Stimulated activated memory B cell treated with anti-CD40 and anti-IgM and Interleukin-4, amounts not matched to agents 10 μg/mL and 1 μg/mL and 100 μg/mL, for 72 hours (primary cell): ENCODE results near the gene SULT4A1.

Experiments used
- ATAC-seq: fragments of 150-1000 bp; cut with Tn5 transposase; 2 replicates; pipeline ENCODE4 v1.10.0; 2021
- H3K27ac Mint-ChIP-seq: one replicate; pipeline ENCODE4 v1.8.0; 2022; ENCODE audit warnings: mild to moderate bottlenecking, mixed read lengths
- H3K27me3 Mint-ChIP-seq: one replicate; pipeline ENCODE4 v1.8.0; 2022; ENCODE audit warnings: mixed read lengths
- H3K36me3 Mint-ChIP-seq: one replicate; pipeline ENCODE4 v1.8.0; 2022; ENCODE audit warnings: mixed read lengths
- H3K4me1 Mint-ChIP-seq: one replicate; pipeline ENCODE4 v1.8.0; 2022; ENCODE audit warnings: mixed read lengths
- H3K4me3 Mint-ChIP-seq: one replicate; pipeline ENCODE4 v1.8.0; 2022; ENCODE audit warnings: mild to moderate bottlenecking, moderate library complexity, mixed read lengths
- H3K9me3 Mint-ChIP-seq: one replicate; pipeline ENCODE4 v1.8.0; 2022; ENCODE audit warnings: mixed read lengths

SULT4A1 gene

GRCh38 chr22:43847376-43848289, 14.7 kb downstream of the SULT4A1 start:
- no peaks in the 10 kb centered on the region for H3K36me3 Mint-ChIP-seq
- H3K27ac Mint-ChIP-seq: no peak overlapping the region
- peaks cover 47% of the 10 kb centered on the region for H3K27me3 Mint-ChIP-seq
- H3K4me3 Mint-ChIP-seq: no peak overlapping the region
- ATAC-seq: no peak
- no peaks in the 10 kb centered on the region for H3K9me3 Mint-ChIP-seq
- H3K4me1 Mint-ChIP-seq: no peaks in the 10 kb centered on the region

GRCh38 chr22:43846966-43847365, 15.3 kb downstream of the SULT4A1 start:
- H3K9me3 Mint-ChIP-seq: no peaks in the 10 kb centered on the region
- no peak overlapping the region for H3K27ac Mint-ChIP-seq
- ATAC-seq: no peak
- H3K36me3 Mint-ChIP-seq: no peaks in the 10 kb centered on the region
- H3K4me1 Mint-ChIP-seq: no peaks in the 10 kb centered on the region
- no peak overlapping the region for H3K4me3 Mint-ChIP-seq
- H3K27me3 Mint-ChIP-seq: peaks cover 42% of the 10 kb centered on the region

GRCh38 chr22:43845981-43846380, 16.3 kb downstream of the SULT4A1 start:
- Mint-ChIP-seq H3K27ac (no peak overlapping the region), H3K27me3 (peaks cover 32% of the 10 kb centered on the region), H3K4me1 (no peaks in the 10 kb centered on the region), H3K4me3 (no peak overlapping the region), H3K36me3 (no peaks in the 10 kb centered on the region), H3K9me3 (no peaks in the 10 kb centered on the region)
- ATAC-seq: no peak

- H3K9me3 Mint-ChIP-seq: no peaks in the 10 kb centered on the region
- ATAC-seq: no peak
- H3K4me1 Mint-ChIP-seq: no peaks in the 10 kb centered on the region
- H3K27me3 Mint-ChIP-seq: peaks cover 29% of the 10 kb centered on the region
- no peak overlapping the region for H3K4me3 Mint-ChIP-seq
- H3K36me3 Mint-ChIP-seq: no peaks in the 10 kb centered on the region
- H3K27ac Mint-ChIP-seq: no peak overlapping the region
These were observed 17.5 kb downstream of the SULT4A1 start for GRCh38 chr22:43844560-43845545.

- H3K36me3 Mint-ChIP-seq: no peaks in the 10 kb centered on the region
- ATAC-seq: no peak
- H3K4me1 Mint-ChIP-seq: no peaks in the 10 kb centered on the region
- H3K4me3 Mint-ChIP-seq: no peak overlapping the region
- H3K27me3 Mint-ChIP-seq: peaks cover 38% of the 10 kb centered on the region
- H3K27ac Mint-ChIP-seq: no peak overlapping the region
- H3K9me3 Mint-ChIP-seq: no peaks in the 10 kb centered on the region
These were observed 18.4 kb downstream of the SULT4A1 start for GRCh38 chr22:43843783-43844530.

GRCh38 chr22:43841742-43842141, 20.6 kb downstream of the SULT4A1 start:
- no peak overlapping the region for H3K4me3 Mint-ChIP-seq
- H3K27me3 Mint-ChIP-seq: peaks cover 41% of the 10 kb centered on the region
- H3K36me3 Mint-ChIP-seq: no peaks in the 10 kb centered on the region
- no peaks in the 10 kb centered on the region for H3K4me1 Mint-ChIP-seq
- H3K9me3 Mint-ChIP-seq: no peaks in the 10 kb centered on the region
- no peak for ATAC-seq
- no peak overlapping the region for H3K27ac Mint-ChIP-seq

GRCh38 chr22:43840851-43841250, 21.5 kb downstream of the SULT4A1 start:
- Mint-ChIP-seq H3K36me3 (no peaks in the 10 kb centered on the region), H3K27ac (no peak overlapping the region), H3K4me3 (no peak overlapping the region), H3K9me3 (no peaks in the 10 kb centered on the region), H3K27me3 (peaks cover 38% of the 10 kb centered on the region), H3K4me1 (no peaks in the 10 kb centered on the region)
- no peak for ATAC-seq

- no peak for ATAC-seq
- H3K4me1 Mint-ChIP-seq: no peaks in the 10 kb centered on the region
- H3K36me3 Mint-ChIP-seq: no peaks in the 10 kb centered on the region
- H3K4me3 Mint-ChIP-seq: no peak overlapping the region
- H3K27ac Mint-ChIP-seq: no peak overlapping the region
- peaks cover 38% of the 10 kb centered on the region for H3K27me3 Mint-ChIP-seq
- H3K9me3 Mint-ChIP-seq: no peaks in the 10 kb centered on the region
These were observed 21.9 kb downstream of the SULT4A1 start for GRCh38 chr22:43840431-43840830.

GRCh38 chr22:43839781-43840180, 22.5 kb downstream of the SULT4A1 start:
- no peaks in the 10 kb centered on the region for H3K4me1 Mint-ChIP-seq

GRCh38 chr22:43838571-43839307, 23.6 kb downstream of the SULT4A1 start:
- H3K27ac Mint-ChIP-seq: no peak overlapping the region
- H3K36me3 Mint-ChIP-seq: no peaks in the 10 kb centered on the region
- ATAC-seq: no peak
- H3K27me3 Mint-ChIP-seq: peaks cover 35% of the 10 kb centered on the region
- H3K9me3 Mint-ChIP-seq: no peaks in the 10 kb centered on the region
- no peak overlapping the region for H3K4me3 Mint-ChIP-seq
- H3K4me1 Mint-ChIP-seq: no peaks in the 10 kb centered on the region

More at GRCh38 chr22:43839781-43840180, 22.5 kb downstream of the SULT4A1 start:
- ATAC-seq: no peak
- Mint-ChIP-seq H3K9me3 (no peaks in the 10 kb centered on the region), H3K4me3 (no peak overlapping the region), H3K27ac (no peak overlapping the region), H3K36me3 (no peaks in the 10 kb centered on the region), H3K27me3 (peaks cover 41% of the 10 kb centered on the region)

- Mint-ChIP-seq H3K27ac (no peak overlapping the region), H3K36me3 (no peaks in the 10 kb centered on the region), H3K4me3 (no peak overlapping the region), H3K4me1 (no peaks in the 10 kb centered on the region), H3K27me3 (peaks cover 39% of the 10 kb centered on the region), H3K9me3 (no peaks in the 10 kb centered on the region)
- ATAC-seq: no peak
These were observed 24.2 kb downstream of the SULT4A1 start for GRCh38 chr22:43838161-43838560.

GRCh38 chr22:43837666-43838065, 24.6 kb downstream of the SULT4A1 start:
- ATAC-seq: no peak
- Mint-ChIP-seq H3K9me3 (no peaks in the 10 kb centered on the region), H3K36me3 (no peaks in the 10 kb centered on the region)

GRCh38 chr22:43835736-43836135, 26.6 kb downstream of the SULT4A1 start:
- Mint-ChIP-seq H3K4me1 (no peaks in the 10 kb centered on the region), H3K36me3 (no peaks in the 10 kb centered on the region)

More at GRCh38 chr22:43837666-43838065, 24.6 kb downstream of the SULT4A1 start:
- peaks cover 44% of the 10 kb centered on the region for H3K27me3 Mint-ChIP-seq
- H3K27ac Mint-ChIP-seq: no peak overlapping the region
- H3K4me1 Mint-ChIP-seq: no peaks in the 10 kb centered on the region
- H3K4me3 Mint-ChIP-seq: no peak overlapping the region

GRCh38 chr22:43835166-43835565, 27.1 kb downstream of the SULT4A1 start:
- H3K4me3 Mint-ChIP-seq: no peak overlapping the region

More at GRCh38 chr22:43835736-43836135, 26.6 kb downstream of the SULT4A1 start:
- no peak for ATAC-seq
- H3K9me3 Mint-ChIP-seq: no peaks in the 10 kb centered on the region
- H3K27me3 Mint-ChIP-seq: peaks cover 48% of the 10 kb centered on the region
- no peak overlapping the region for H3K4me3 Mint-ChIP-seq
- H3K27ac Mint-ChIP-seq: no peak overlapping the region

More at GRCh38 chr22:43835166-43835565, 27.1 kb downstream of the SULT4A1 start:
- H3K36me3 Mint-ChIP-seq: no peaks in the 10 kb centered on the region
- H3K4me1 Mint-ChIP-seq: no peaks in the 10 kb centered on the region
- H3K27me3 Mint-ChIP-seq: peaks cover 46% of the 10 kb centered on the region
- H3K9me3 Mint-ChIP-seq: no peaks in the 10 kb centered on the region
- ATAC-seq: no peak
- H3K27ac Mint-ChIP-seq: no peak overlapping the region
